SK-N-MC (cell line): ENCODE results near the gene NAPG.

Experiments
- EZH2 ChIP-seq: fragments of 200-600 bp; sonication (generic); IDR thresholded peaks from one replicate; pipeline ENCODE4 v1.6.1; 2017; ENCODE audit warnings: antibody characterized with exemption
- FOXP2 ChIP-seq: optimal IDR thresholded peaks from 2 replicates; pipeline ENCODE3; 2011; ENCODE audit warnings: mild to moderate bottlenecking, moderate library complexity; ENCODE audit not compliant: insufficient read depth; ENCODE audit errors: extremely low read length, control extremely low read depth

GRCh38 chr18:10490401-10491165, 35.2 kb upstream of the NAPG start:
- TF ChIP-seq EZH2: no peak
- TF ChIP-seq FOXP2: no peak
